Fibroblast of peridontal ligament (primary cell): Measurements from ENCODE around the gene ZNF77.
"Not testable (repeated sequence)": the region's sequence is repeated elsewhere in the genome, so short reads cannot be mapped to it uniquely, and the experiment has no call there.

ENCODE experiments used
- DNase-seq: peaks from one replicate; pipeline ENCODE4 v3.0.0-alpha.2; 2010; ENCODE audit errors: extremely low read depth

Gene ZNF77

DNA sequence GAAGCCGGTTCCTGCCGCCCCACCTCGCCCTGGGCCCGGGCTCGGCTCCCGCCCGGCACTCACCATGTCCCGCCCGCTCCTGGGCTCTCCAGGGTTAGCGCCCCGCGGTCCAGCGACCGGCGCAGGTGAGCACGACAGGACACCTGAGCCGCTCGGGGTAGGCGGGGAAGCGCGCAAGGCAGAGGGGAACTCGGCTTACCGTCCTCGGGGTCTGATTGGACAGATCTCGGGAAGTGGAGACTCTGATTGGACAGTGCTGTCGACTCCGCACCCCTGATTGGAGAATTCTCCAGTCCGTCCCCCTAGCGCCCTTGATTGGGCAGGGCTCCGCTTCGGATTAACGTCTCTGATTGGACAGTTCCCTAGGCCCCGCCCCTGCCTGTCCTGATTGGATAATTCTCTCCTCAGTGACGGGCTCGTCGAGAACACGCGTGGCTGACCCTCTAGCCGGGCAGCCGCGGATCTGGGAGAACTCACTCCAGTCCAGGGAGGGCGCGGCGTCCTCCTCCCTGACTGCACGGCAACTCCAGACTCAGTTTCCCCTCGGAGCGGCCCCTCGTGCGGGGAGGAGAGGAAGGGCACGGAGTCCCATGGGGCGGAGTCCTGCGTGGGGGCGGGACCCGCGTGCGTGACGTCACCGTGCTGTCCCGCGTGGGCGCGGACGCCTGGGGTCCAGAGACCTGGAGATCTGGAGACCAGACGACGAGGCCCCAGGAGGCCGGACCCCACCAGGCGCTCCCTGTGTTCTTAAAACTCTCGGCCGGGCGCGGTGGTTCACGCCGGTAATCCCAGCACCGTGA, at the start of gene ZNF77:
Gene ZNF77 (minus strand): TSS at position 197 of the 800 bp plus-strand sequence. CDS start 131 bp downstream, at position 66.
- DNase-seq, result peak; percentile 99

GRCh38 chr19:2993579-2993978, 48.8 kb upstream of the ZNF77 start:
- no peak for DNase-seq

- no peak for DNase-seq
These were observed 48.2 kb upstream of the ZNF77 start for GRCh38 chr19:2992958-2993357.

- not testable (repeated sequence) for DNase-seq
These were observed 47.6 kb upstream of the ZNF77 start for GRCh38 chr19:2992333-2992732.

DNA sequence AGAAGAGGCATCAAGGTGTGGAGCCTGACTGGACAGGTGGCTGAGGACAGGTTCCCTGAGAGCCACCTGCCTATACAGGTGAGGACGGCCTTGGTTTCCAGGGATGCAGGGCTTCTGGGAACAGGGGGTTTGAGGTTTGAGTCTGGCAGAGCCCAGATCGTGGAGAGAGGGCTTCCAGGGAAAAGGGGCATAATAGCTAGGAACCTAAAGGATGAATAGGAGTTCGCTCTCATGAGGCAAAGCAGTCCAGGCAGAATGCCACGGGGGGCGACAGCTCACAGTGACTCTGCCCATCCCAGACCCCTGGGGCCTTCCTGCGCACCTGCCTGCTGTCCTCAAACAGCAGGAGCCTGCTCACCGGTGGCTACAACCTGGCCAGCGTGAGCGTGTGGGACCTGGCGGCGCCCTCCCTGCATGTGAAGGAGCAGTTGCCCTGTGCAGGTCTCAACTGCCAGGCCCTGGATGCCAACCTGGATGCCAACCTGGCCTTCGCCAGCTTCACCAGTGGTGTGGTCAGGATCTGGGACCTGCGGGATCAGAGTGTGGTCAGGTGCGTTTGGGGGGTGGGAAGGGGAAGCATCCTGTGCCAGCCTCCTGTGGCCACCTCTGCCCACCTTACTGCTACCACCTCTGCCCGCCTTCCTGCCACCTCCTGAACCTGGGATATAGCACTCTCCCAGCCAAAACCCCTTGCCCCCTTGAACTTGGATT, 44.6 kb upstream of the ZNF77 start:
- no peak for DNase-seq

DNA sequence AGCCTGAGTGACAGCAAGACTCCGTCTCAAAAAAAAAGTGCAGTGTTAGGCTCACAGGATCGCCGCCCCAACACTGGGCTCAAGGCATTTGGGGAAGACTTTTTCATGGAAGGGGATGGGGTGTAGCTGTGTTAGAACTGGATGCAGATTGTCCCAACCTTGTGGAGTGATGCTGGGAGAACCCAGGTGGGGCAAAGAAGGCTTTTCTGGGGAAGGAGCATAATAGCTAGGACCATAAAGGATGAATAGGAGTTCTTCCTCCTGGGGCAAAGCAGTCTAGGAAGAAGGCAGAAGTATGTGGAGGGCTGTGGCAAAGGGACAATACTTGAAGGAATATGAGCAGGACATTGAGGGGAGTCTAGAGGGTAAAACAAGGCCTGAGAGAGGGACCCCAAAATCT, 43.8 kb upstream of the ZNF77 start:
- DNase-seq, result no peak

GRCh38 chr19:2987797-2988196, 43.0 kb upstream of the ZNF77 start:
- no peak for DNase-seq

DNA sequence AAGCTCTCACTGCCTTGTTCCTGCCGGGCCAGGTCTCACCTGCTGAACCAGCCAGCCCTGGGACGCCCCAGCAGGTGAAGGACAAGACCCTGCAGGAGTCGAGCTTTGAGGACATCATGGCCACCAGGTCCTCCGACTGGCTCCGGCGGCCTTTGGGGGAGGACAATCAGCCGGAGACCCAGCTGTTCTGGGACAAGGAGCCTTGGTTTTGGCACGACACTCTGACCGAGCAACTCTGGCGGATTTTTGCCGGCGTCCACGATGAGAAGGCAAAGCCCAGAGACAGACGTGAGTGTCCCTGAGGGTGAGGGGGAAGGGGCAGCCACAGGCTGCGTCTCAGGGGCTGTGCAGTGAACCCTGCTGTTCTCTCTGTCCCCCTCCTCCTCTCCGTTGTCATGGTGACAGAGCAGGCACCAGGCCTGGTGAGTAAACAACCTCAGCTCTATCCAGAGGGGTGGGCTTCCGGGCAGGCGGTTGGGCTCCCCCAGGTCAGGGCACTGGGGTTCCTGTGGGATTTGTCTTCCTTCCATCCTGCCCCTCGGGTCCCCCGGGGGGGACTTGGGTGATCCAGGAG, 42.3 kb upstream of the ZNF77 start:
- DNase-seq, result no peak

DNA sequence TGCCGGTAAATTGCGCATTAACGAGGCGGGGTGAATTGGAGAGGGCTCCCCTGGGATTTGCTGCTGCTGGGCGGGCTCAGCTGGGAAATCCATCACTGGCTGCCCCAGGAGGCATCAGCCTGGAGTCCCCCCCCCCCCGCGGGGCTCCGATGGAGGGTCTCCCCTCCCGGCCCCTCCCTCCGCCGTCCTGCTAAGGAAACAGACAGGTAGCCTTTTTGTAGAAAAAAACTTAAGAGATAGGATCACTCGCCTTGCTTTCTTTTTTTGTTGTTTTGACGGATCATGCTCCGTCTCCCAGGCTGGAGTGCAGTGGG, 39.4 kb upstream of the ZNF77 start:
- no peak for DNase-seq

- peak; percentile 49 for DNase-seq
These were observed 38.8 kb upstream of the ZNF77 start for GRCh38 chr19:2983351-2984214.

DNA sequence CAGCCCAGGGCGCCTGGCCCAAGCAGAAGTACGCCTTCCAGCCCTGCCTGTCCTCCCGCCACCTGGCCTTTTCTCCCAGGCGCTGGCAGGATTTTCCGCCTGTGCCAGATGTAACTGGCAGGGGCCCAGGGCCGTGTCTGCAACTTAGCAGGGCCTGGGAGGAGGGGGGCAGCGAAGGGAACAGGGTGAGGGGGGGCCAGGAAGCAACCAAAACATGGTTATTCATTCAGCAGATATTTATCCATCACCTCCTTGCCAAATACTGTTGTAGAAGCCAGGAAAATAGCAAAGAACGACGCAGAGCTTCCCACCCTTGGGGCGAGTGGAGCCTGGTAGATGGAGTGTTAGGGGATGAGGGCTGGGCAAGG, 38.2 kb upstream of the ZNF77 start:
- DNase-seq, result peak; percentile 88

DNA sequence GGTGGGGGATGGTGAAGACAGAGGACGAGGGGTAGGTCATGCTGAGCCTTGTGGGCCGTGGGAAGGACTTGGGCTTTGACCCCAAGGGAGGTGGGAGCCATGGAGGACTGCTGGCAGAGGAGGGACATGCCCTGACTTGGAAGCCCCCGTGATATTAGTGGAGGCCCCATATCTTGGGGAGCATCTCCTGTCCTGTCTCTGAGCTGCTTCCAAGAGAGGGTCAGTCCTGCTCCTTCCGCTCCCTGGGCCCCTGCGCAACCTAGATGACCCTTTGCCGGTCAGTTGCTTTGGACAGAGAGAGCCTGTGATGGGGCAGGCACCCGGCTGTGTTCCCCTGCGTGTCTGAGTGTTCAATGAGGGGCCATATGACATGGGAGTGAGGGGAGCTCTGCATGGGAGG, 37.8 kb upstream of the ZNF77 start:
- no peak for DNase-seq

GRCh38 chr19:2981898-2982297, 37.1 kb upstream of the ZNF77 start:
- no peak for DNase-seq

DNA sequence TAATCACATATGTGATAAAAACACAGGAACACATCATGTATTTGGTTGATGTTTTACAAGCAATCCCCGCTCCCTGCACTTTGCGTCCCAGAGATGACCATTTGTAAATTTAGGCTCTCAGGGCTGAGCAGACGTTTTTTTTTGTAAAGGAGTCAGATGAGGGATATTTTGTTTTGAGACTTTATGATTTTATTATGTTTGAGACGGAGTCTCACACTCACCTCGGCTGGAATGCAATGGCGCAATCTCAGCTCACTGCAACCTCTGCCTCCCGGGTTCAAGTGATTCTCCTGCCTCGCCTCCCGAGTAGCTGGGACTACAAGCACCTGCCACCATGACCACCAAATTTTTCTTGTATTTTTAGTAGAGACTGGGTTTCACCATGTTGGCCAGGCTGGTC, 34.0 kb upstream of the ZNF77 start:
- no peak for DNase-seq

- no peak for DNase-seq
These were observed 33.5 kb upstream of the ZNF77 start for GRCh38 chr19:2978166-2978767.

GRCh38 chr19:2977746-2978138, 33.0 kb upstream of the ZNF77 start:
- no peak for DNase-seq

DNA sequence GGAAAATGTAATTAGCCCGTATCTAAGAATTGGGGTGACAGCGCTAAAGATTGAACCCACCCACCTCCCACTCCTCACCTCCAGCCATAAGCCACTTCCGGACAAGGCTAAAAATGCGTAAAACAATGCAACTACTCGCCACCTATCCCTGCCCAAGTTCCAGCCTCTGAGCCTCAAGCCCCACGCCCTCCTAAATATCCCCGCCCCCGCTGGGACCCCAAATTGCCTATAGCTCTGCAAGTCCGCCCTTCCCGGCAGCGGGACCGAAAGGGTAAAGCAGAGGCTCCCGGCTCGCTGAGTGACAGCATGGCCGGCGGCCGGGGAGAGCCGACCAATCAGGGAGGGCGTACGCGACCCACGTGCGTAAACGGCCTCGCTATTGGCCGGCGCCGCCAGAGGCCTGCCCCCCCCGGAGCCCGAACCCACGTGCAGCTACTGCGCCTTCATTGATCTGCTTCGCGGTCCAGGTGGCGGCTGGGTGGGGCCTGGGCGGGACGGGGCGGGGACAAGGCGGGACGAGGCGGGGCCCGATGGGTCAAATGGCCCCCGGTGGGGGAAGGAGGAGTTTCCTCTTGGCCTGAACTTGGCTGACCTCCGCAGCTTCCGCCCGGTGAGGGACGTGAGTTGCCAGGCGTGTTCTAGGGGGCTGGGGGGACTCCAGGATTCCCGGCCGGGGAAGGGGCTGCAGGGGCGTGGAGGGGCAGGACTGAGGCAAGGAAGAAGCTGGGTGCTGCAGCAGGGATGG, 32.4 kb upstream of the ZNF77 start, which contains the start of gene TLE6:
Gene TLE6 (plus strand): TSS at position 564 of the 745 bp plus-strand sequence. CDS start 670 bp downstream, outside the sequence.
- peak; percentile 80 for DNase-seq

DNA sequence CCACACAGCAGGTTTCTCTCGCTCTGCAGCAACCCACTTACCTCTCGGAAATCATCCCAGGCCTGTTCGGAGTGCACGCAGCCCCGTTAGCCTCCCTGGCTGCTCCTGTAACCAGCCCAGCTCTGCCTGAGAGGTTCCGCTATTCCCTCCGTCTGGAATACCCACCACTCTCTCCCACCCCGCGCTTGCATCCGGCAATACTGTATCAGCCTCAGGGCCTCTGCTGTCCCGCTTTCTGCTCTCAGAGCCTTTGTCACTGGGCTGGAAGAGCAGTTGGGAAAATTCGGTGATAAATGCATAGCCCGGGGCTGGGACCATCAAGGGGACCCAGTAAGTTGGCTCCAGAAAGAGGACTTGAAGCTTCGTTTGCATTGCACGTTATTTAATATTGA, 31.8 kb upstream of the ZNF77 start:
- no peak for DNase-seq

DNA sequence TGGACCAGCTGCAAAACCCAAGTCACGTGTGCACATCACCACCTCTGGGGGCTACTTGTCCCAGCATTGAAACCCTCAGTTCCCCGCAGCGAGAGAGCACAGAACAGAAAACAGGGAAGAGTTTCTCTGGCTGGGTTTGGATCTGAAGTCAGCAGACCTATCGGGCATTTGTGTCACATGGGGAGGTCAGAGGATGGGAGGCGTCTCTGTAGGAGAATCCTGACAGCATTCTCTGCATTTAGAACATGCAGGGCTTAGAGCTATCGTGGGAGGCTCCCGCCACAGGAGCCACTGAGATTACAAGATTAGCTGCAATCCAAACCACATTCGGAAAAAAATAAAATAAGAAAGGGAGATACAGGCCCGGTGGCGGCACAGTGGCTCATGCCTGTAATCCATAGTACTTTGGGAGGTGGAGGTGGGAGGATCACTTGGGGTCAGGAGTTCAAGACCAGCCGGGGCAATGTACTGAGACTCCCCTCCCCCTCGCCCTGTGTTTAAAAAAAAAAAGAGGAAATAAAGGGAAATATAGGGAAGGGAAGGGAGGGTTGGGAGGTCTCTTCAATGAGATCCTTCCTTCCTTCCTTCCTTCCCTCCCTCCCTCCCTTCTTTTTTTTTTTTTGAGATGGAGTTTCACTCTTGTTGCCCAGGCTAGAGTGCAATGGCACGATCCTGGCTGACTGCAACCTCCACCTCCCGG, 29.7 kb upstream of the ZNF77 start:
- DNase-seq, result peak; percentile 23

GRCh38 chr19:2973229-2973628, 28.5 kb upstream of the ZNF77 start:
- DNase-seq, result peak; percentile 25
